GM06990 (cell line): Measurements from ENCODE around the gene EXOSC1.

Source experiments
- DNase-seq: peaks from one replicate; pipeline ENCODE4 v3.0.0-alpha.2; 2011; ENCODE audit not compliant: insufficient read length; ENCODE audit errors: extremely low read depth
- H3K27me3 ChIP-seq: replicated peaks from 2 replicates; pipeline ENCODE4 v1.6.0; 2011; ENCODE audit warnings: low read length; ENCODE audit not compliant: control insufficient read depth, insufficient read depth
- H3K36me3 ChIP-seq: 2 replicates; pipeline ENCODE4 v1.5.1; 2011; ENCODE audit warnings: low read length; ENCODE audit not compliant: control insufficient read depth, insufficient read depth
- H3K4me3 ChIP-seq: replicated peaks from 2 replicates; pipeline ENCODE4 v1.5.1; 2011; ENCODE audit warnings: low read depth, mild to moderate bottlenecking, control low read depth, low read length
- TF ChIP-seq, protein P1 (sequence below): IDR thresholded peaks from 2 replicates; pipeline ENCODE4 v1.5.1; 2011; ENCODE audit warnings: low read length, control low read depth, mild to moderate bottlenecking, inconsistent platforms; ENCODE audit not compliant: insufficient read depth, poor library complexity, severe bottlenecking

Gene EXOSC1

GRCh38 chr10:97450828-97451227 lies 5.0 kb upstream of the EXOSC1 start:
- Histone ChIP-seq H3K27me3 (no peaks in the 10 kb centered on the region), H3K4me3 (no peak overlapping the region), H3K36me3 (peaks cover 7% of the 10 kb centered on the region)
- TF ChIP-seq, protein P1, sequence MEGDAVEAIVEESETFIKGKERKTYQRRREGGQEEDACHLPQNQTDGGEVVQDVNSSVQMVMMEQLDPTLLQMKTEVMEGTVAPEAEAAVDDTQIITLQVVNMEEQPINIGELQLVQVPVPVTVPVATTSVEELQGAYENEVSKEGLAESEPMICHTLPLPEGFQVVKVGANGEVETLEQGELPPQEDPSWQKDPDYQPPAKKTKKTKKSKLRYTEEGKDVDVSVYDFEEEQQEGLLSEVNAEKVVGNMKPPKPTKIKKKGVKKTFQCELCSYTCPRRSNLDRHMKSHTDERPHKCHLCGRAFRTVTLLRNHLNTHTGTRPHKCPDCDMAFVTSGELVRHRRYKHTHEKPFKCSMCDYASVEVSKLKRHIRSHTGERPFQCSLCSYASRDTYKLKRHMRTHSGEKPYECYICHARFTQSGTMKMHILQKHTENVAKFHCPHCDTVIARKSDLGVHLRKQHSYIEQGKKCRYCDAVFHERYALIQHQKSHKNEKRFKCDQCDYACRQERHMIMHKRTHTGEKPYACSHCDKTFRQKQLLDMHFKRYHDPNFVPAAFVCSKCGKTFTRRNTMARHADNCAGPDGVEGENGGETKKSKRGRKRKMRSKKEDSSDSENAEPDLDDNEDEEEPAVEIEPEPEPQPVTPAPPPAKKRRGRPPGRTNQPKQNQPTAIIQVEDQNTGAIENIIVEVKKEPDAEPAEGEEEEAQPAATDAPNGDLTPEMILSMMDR: no peak
- no peak for DNase-seq

DNA sequence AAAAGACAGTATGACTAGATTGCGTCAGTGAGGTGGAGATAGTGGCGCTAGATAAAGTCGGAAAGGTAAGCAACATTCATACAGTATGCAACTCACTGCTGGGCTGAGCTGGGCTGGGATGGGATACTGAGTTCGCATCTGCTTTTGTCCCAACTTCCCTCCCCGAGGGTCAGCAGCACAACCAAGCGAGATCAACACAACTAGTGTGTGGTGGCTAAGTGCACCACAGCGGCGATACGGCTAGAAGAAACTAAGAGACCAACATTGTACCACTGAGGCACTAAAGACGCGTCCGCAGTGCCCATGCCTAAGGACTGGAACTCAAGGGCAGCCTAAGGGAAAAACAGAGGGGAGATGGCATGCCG lies 467 bp downstream of the EXOSC1 start:
- H3K36me3 ChIP-seq: no peaks in the 10 kb centered on the region; the same call in 1 of the 2 replicates
- H3K27me3 ChIP-seq: no peaks in the 10 kb centered on the region
- H3K4me3 ChIP-seq: peak overlapping the region; percentile 95
- TF ChIP-seq, protein P1: no peak
- no peak for DNase-seq

DNA sequence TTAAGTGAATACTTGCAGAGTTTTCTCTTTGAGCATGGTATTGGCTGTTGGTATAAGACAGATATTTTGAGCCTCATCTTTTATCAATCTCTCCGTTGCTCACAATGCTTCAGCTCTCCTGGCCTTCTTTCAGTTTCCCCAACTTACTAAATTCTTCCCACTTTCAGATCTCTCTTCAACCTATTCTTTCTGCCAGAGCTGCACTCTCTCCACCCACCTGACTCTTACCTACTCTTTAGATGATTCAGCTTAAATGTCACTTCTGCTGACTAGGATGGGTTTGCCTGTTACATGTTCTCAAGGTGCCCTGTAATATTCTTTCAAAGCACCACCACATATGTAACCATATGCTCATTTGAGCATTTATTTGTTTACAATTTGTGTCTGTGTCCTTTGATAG lies 1.6 kb downstream of the EXOSC1 start:
- Histone ChIP-seq H3K36me3 (peaks cover under 1% of the 10 kb centered on the region), H3K27me3 (no peaks in the 10 kb centered on the region), H3K4me3 (peak overlapping the region; percentile 95; the same call in 1 of the 2 replicates)
- TF ChIP-seq, protein P1: no peak
- no peak for DNase-seq

DNA sequence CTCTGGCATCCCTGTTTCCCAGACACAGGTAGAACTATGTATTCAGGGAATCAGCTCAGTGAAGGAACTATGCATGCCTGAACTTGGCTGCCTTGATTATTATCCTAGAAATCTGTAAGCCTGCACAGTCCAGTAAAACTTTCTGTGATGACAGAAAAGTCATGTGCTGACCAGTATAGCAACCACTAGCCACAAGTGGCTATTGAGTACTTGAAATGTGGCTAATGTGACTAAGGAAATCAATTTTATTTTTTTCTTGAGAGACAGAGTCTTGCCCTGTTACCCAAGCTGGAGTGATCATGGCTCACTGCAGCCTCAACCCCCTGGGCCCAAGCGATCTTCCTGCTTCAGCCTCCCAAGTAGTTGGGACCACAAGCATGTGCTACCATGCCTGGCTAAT lies 3.5 kb downstream of the EXOSC1 start:
- TF ChIP-seq, protein P1: no peak
- Histone ChIP-seq H3K27me3 (no peaks in the 10 kb centered on the region), H3K36me3 (peaks cover 2% of the 10 kb centered on the region), H3K4me3 (no peak overlapping the region)
- no peak for DNase-seq

- TF ChIP-seq, protein P1: no peak
- H3K36me3 ChIP-seq: peaks cover 20% of the 10 kb centered on the region
- no peak for DNase-seq
- no peaks in the 10 kb centered on the region for H3K27me3 ChIP-seq
- no peak overlapping the region for H3K4me3 ChIP-seq
These were observed 10.6 kb downstream of the EXOSC1 start for GRCh38 chr10:97435211-97435610.

GRCh38 chr10:97434557-97434956 lies 11.2 kb downstream of the EXOSC1 start:
- Histone ChIP-seq H3K36me3 (peaks cover 20% of the 10 kb centered on the region), H3K4me3 (no peak overlapping the region), H3K27me3 (no peaks in the 10 kb centered on the region)
- no peak for DNase-seq
- TF ChIP-seq, protein P1: no peak
